GM19328 (cell line): ENCODE data around the gene ELP2.
"Not testable (repeated sequence)": the region's sequence is repeated elsewhere in the genome, so short reads cannot be mapped to it uniquely, and the experiment has no call there.

Source experiments
- ATAC-seq: cut with Tn5 transposase; IDR thresholded peaks from one replicate; pipeline ENCODE4 v1.9.1; 2021; ENCODE audit warnings: mild to moderate bottlenecking, moderate library complexity; ENCODE audit not compliant: unreplicated experiment

ELP2 gene

GRCh38 chr18:36187193-36187825 lies 57.6 kb downstream of the ELP2 start, which contains the start of gene MOCOS:
MOCOS (plus strand) TSS chr18:36187497; CDS start chr18:36187540, 43 bp downstream.
- peak; percentile 84 for ATAC-seq

- no peak for ATAC-seq
Measured at GRCh38 chr18:36187826-36188721, 58.4 kb downstream of the ELP2 start.

GRCh38 chr18:36188916-36189315 lies 59.2 kb downstream of the ELP2 start:
- ATAC-seq, result no peak

GRCh38 chr18:36189486-36189885 lies 59.8 kb downstream of the ELP2 start:
- no peak for ATAC-seq

DNA sequence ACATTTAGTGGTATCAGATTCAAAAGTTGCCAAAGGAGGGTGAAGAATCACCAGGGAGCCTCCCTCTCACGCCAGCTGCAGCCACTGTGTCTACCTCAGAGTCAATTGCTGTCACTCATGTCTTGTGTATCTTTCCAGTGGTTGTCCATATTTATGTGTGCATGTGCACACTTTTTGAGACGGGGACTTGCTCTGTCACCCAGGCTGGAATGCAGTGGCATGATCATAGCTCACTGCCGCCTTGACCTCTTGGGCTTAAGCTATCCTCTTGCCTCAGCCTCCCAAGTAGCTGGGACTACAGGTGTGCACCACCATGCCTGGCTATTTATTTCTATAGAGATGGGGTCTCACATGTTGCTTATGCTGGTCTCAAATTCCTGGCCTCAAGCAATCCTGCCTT lies 61.6 kb downstream of the ELP2 start:
- no peak for ATAC-seq

DNA sequence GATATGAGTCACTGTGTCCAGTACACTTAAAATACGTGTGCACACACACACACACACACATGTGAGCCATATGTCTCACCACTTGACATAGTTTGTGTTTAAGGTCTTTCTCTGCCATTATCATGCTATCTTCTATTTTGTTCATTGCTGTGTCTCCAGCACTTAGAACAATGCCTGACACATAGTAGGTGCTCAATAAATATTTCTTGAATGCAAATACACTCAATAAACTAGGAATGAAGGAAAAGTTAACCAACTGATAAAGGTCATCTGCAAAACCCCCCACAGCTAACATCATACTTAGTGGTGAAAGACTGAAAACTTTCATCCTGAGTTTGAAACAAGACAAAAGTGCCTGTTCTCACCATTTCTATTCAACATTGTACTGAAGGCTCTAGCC lies 62.0 kb downstream of the ELP2 start:
- ATAC-seq, result no peak

GRCh38 chr18:36194600-36195315 lies 65.1 kb downstream of the ELP2 start:
- ATAC-seq, result no peak

- no peak for ATAC-seq
Measured at GRCh38 chr18:36195427-36196122, 65.9 kb downstream of the ELP2 start.

- ATAC-seq, result no peak
Measured at GRCh38 chr18:36196238-36196995, 66.7 kb downstream of the ELP2 start.

DNA sequence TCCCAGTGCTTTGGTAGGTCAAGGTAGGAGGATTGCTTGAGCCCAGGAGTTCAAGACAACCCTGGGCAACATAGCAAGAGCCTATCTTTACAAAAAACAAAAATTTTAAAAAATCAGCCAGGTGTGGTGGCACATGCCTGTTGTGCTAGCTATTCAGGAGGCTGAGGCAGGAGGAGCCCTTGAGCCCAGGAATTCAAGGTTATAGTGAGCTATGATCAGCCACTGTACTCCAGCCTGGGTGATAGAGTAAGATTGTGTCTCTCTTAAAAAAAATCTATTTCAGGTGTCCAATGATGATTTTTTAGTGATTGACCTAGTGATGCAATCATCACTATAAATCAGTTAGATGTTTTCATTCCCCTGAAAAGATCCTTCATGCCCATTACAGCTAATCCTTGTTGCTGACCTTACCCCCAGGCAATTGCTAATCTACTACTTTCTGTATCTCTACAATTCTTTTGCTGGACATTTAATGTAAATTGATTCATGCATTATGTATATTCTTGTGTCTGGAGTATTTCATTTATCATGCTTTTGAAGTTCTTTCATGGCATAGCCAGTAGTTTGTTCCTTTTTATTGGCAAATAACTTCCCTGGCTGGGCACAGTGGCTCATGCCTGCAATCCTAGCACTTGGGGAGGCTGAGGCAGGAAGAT lies 67.9 kb downstream of the ELP2 start:
- no peak for ATAC-seq

- no peak for ATAC-seq
Measured at GRCh38 chr18:36199691-36200295, 70.1 kb downstream of the ELP2 start.

GRCh38 chr18:36200354-36200771 lies 70.7 kb downstream of the ELP2 start:
- no peak for ATAC-seq

DNA sequence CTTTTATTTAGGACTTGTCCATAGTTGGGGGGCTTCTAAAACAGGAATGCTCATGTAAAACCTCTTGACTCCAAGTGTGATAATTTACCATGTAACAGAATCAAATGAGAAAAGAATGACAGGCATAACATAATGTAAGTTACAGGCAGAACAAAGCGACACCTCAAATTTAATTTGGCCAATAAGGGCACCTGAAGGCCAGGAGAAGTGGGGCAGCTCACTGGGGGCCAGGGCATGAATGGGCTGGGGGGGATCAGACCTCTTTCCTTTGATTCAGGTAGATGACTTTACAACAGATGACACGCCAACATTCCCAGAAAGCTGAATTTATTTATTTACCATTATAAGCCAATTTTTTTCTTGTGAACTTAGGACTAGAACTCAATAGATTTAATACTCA lies 72.1 kb downstream of the ELP2 start:
- ATAC-seq, result no peak

DNA sequence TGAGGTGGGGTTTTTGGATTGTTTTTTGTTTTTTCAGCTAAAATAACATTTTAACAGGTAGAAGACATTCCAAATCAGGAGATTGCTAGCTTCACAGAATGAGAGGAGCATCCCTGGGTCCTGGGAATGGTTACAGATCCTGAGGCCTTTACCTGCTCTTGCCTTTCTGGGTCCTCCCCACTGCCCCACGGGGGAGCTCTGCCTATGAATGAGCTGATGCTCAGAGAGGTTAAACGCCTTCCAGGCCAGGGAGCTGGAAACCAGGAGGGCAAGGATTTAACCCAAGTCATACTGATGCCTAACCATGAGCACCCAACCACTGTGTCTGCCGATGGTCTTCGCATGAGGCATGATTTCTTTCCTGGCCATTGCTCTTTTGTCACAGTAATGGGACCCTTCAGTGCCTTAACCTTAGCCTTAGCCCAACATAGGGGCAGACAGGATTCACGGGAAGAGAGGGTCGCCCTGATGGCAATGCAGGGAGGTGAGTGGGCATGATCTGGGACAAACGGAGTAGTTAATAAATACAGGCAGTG lies 73.7 kb downstream of the ELP2 start:
- no peak for ATAC-seq

DNA sequence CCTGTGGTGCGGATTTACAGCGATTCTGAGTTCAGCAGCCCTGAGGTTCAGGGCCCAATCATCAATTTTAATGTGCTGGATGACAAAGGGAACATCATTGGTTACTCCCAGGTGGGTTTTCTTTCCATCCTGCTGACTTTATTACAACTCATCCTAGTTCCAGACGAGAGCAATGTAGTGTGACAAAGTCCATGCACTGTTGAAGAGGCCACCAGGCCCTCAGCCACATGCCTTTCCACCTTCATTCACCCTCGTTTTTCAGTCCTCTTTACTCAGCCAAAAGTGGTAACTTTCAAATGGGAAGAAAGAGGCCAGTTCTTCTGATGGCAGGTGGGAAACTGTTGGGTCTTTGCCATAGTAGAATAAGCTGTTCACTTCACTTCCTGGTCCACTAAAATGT lies 75.5 kb downstream of the ELP2 start:
- no peak for ATAC-seq

GRCh38 chr18:36207303-36207702 lies 77.6 kb downstream of the ELP2 start:
- no peak for ATAC-seq

GRCh38 chr18:36207969-36208368 lies 78.3 kb downstream of the ELP2 start:
- ATAC-seq, result not testable (repeated sequence)

DNA sequence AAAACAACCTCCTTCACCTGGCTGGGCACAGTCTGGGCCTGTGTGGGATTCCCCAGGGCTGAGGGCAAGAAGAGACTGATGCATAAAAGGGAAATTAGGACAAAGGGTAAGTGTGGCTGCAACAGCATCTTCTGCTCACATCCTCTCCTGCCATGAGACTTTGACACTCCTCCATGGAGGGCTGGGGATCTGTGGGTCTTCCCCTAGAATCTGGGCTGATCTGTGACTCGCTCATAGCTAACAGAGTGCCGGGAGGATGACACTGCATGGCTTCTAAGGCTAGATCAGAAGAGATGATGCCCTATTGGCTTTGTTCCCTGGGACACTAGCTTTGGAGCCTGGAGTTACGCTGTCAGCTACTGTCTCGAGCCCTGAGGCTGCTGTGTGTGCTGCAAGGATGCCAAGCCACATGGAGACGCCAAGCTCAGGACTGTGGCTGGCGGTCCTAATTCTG lies 81.9 kb downstream of the ELP2 start:
- no peak for ATAC-seq
